Cardiac fibroblast (primary cell): ENCODE measurements around the gene SERTM1.

ENCODE experiments used
- DNase-seq, 2 donors: peaks; one replicate each; pipeline versions ENCODE4 v3.0.0 to v3.0.0-alpha.2; 2010; ENCODE audit warnings: low read depth in 2 of 2
- H3K4me3 ChIP-seq, 2 donors: replicated peaks in 1 of 2; 1 replicate in 1 of 2; 2 replicates in 1 of 2; pipeline ENCODE4 v1.5.1; 2011; ENCODE audit warnings: low read depth in 2 of 2, low read length in 2 of 2, mild to moderate bottlenecking in 2 of 2, moderate library complexity in 1 of 2
- CTCF ChIP-seq: IDR thresholded peaks from one replicate; pipeline ENCODE4 v1.5.1; 2011; ENCODE audit warnings: low read depth, mild to moderate bottlenecking, low read length, inconsistent platforms

SERTM1 gene

GRCh38 chr13:36706755-36707154, 32.9 kb downstream of the SERTM1 start:
- TF ChIP-seq CTCF = no peak
- DNase-seq = peak; percentile 20 to 68
- no peak overlapping the region for H3K4me3 ChIP-seq

DNA sequence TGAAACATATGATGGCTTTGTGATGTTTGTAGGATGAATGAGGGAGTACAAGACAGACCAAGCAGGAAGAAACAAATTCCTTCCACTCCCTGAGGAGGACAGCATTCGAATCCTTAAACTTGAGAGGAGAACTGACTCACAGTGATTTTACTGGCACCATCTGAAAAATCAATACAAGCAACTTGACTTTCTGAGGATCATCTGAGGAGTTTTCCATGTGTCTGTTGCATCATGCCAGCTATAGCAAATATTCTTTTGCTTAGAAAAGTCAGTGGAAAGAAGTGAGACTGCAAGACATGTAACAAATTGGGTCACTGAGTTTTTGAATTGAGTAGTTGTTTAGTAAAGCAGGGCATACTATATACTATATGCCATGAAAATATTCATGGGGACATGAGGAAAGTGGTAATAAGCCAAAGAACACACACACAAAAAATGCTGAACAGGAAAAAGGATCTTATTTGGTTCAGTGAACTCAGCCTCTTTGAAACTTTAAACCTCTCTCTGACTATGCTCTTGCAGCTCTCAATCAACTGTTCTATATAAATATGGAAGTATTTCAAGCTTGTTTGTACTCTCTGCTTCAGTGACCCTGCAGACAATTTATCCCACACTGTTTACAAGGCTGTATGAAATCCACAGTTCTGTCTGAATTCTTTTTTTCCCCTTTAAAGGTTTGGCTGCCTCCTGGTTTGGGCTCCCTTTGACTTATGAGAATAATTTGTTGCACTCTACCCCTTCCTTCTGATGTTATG, 35.5 kb downstream of the SERTM1 start:
- TF ChIP-seq CTCF = no peak
- DNase-seq = no peak

GRCh38 chr13:36710396-36710795, 36.6 kb downstream of the SERTM1 start:
- DNase-seq = no peak
- TF ChIP-seq CTCF = no peak
- H3K4me3 ChIP-seq = no peak overlapping the region

More for the DNA sequence above, 35.5 kb downstream of the SERTM1 start:
- H3K4me3 ChIP-seq = no peak overlapping the region

DNA sequence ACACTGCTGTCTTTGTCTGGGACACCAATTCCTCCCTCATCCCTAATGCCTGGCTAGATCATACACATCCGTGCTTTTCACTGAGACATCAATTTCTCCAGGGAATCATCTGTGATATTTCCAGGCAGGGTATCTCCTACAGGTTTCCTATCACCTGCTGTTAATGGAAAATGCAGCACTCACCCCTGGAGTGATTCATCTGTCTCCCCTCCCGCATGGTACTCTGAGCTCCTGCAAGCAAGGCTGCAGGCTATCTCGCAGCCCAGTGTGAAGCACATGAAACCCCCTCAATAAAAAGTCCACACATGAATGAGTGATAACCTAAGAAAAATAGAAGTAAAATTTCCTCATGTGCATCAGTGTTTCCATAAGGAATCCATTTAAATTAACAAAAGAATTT, 38.5 kb downstream of the SERTM1 start:
- no peak for TF ChIP-seq CTCF
- DNase-seq = no peak

GRCh38 chr13:36712770-36713169, 39.0 kb downstream of the SERTM1 start:
- DNase-seq = peak; percentile 26 to 56
- no peak overlapping the region for H3K4me3 ChIP-seq
- TF ChIP-seq CTCF = no peak

More for the DNA sequence above, 38.5 kb downstream of the SERTM1 start:
- no peak overlapping the region for H3K4me3 ChIP-seq

GRCh38 chr13:36713887-36714286, 40.1 kb downstream of the SERTM1 start:
- DNase-seq = peak in 1 of 2 donors; percentile 27
- TF ChIP-seq CTCF = no peak

DNA sequence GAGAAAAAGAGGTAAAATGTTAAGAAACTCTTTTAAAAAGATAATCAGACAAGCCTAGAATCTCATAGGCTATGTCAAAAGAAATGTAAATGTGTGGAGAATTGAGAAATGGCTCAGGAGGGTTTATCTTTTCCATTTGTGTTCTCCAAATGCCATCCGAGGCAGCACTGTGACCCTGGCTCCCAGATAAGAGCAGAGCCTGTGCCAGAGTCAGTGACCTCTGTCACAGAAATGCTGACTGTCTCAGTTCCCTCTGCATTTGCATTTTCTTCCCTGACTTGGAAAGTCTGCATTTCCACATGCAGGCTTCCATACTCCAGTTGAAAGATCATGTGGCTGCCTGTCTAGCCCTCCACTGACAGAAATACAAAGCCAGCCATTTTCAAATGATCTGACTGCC, 42.0 kb downstream of the SERTM1 start:
- DNase-seq = no peak

More at GRCh38 chr13:36713887-36714286, 40.1 kb downstream of the SERTM1 start:
- H3K4me3 ChIP-seq = no peak overlapping the region

More for the DNA sequence above, 42.0 kb downstream of the SERTM1 start:
- no peak for TF ChIP-seq CTCF
- H3K4me3 ChIP-seq = no peak overlapping the region
